Astrocyte (in vitro differentiated cells and primary cell): ENCODE data around the gene PTPN11.
"Not testable (repeated sequence)": the region's sequence is repeated elsewhere in the genome, so short reads cannot be mapped to it uniquely, and the experiment has no call there.

Experiments used
- CTCF ChIP-seq: IDR thresholded peaks from 2 replicates; pipeline ENCODE4 v1.5.1; 2011; ENCODE audit warnings: low read depth, mild to moderate bottlenecking, inconsistent platforms, low read length, moderate library complexity; ENCODE audit not compliant: insufficient read depth
- EZH2 ChIP-seq: IDR thresholded peaks from 2 replicates; pipeline ENCODE4 v1.6.1; 2012; ENCODE audit warnings: mild to moderate bottlenecking, low read length, inconsistent platforms; ENCODE audit not compliant: insufficient read depth

GRCh38 chr12:112438645-112439044 lies 19.9 kb downstream of the PTPN11 start:
- TF ChIP-seq CTCF, EZH2: not testable (repeated sequence)
